HepG2 (cell line): Measurements from ENCODE around the gene MYL2.

Experiments used
- ARHGAP35 ChIP-seq: sonication (generic); formaldehyde crosslinking; IDR thresholded peaks from 2 replicates; pipeline ENCODE4 v1.9.0; 2022; ENCODE audit warnings: mild to moderate bottlenecking, inconsistent platforms, moderate library complexity, missing genetic modification reagents, borderline replicate concordance
- CEBPB ChIP-seq: IDR thresholded peaks from 2 replicates; pipeline ENCODE4 v1.6.1; 2011; ENCODE audit warnings: low read depth, low read length, improper control_type of control experiment, borderline replicate concordance
- EHMT2 ChIP-seq: fragments of 200-600 bp; sonication (generic); IDR thresholded peaks from 2 replicates; pipeline ENCODE4 v1.7.0; 2017; ENCODE audit warnings: antibody characterized with exemption, low read depth, low read length, borderline replicate concordance
- HNRNPL ChIP-seq: fragments of 200-400 bp; formaldehyde crosslinking; IDR thresholded peaks from 2 replicates; pipeline ENCODE4 v1.6.1; 2017; ENCODE audit warnings: mild to moderate bottlenecking, low read depth, low read length
- HNRNPLL ChIP-seq: fragments of 200-400 bp; formaldehyde crosslinking; IDR thresholded peaks from 2 replicates; pipeline ENCODE4 v1.6.1; 2017; ENCODE audit warnings: mild to moderate bottlenecking, low read depth, low read length; ENCODE audit not compliant: poor library complexity, severe bottlenecking
- NCOA1 ChIP-seq: sonication (generic); formaldehyde crosslinking; IDR thresholded peaks from 2 replicates; pipeline ENCODE4 v1.9.0; 2021; ENCODE audit warnings: missing genetic modification reagents
- PRMT3 ChIP-seq: sonication (generic); formaldehyde crosslinking; IDR thresholded peaks from 2 replicates; pipeline ENCODE4 v1.8.1; 2022; ENCODE audit warnings: low read depth, mild to moderate bottlenecking, moderate library complexity, missing genetic modification reagents, borderline replicate concordance
- RFX5 ChIP-seq: IDR thresholded peaks from 2 replicates; pipeline ENCODE4 v1.6.1; 2011; ENCODE audit warnings: low read depth, low read length, improper control_type of control experiment
- SRF ChIP-seq: IDR thresholded peaks from 2 replicates; pipeline ENCODE4 v1.6.1; 2011; ENCODE audit warnings: mild to moderate bottlenecking, low read depth, low read length, moderate library complexity
- YY1 ChIP-seq: IDR thresholded peaks from 2 replicates; pipeline ENCODE4 v1.6.1; 2011; ENCODE audit warnings: low read length, low read depth, moderate library complexity, mild to moderate bottlenecking; ENCODE audit not compliant: insufficient read depth, insufficient replicate concordance
- ZBTB33 ChIP-seq: sonication (generic); formaldehyde crosslinking; IDR thresholded peaks from 2 replicates; pipeline ENCODE4 v1.4.0; 2020; ENCODE audit warnings: missing genetic modification reagents
- TF ChIP-seq, protein P1 (sequence below), 2 experiments: sonication (generic) in 1 of 2; formaldehyde crosslinking in 1 of 2; IDR thresholded peaks; 2 replicates each; pipeline versions ENCODE4 v1.6.1 to v1.9.0; 2014 to 2022; ENCODE audit warnings: antibody characterized with exemption in 1 of 2, borderline replicate concordance in 1 of 2, inconsistent platforms in 1 of 2, low read depth in 1 of 2, missing genetic modification reagents in 1 of 2

DNA sequence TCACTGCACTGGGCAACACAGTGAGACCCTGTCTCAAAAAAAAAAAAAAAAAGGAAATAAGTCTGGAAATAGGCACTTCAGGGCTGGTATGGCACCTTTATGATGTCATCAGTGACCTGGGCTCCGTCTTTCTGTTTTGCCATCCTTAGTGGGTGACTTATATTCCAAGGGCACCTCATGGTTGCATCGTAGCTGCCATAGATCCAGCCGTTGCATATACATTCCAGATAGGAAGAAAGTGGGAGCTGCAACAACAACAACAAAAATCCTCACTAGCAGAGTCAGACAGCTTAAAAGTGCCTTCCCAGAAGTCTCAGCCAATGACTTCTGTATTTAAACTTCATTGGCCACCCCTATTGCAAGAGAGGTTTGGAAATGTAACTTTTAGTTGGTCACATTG is 26.4 kb downstream of the MYL2 start:
- no peak for TF ChIP-seq HNRNPL
- TF ChIP-seq, protein P1, sequence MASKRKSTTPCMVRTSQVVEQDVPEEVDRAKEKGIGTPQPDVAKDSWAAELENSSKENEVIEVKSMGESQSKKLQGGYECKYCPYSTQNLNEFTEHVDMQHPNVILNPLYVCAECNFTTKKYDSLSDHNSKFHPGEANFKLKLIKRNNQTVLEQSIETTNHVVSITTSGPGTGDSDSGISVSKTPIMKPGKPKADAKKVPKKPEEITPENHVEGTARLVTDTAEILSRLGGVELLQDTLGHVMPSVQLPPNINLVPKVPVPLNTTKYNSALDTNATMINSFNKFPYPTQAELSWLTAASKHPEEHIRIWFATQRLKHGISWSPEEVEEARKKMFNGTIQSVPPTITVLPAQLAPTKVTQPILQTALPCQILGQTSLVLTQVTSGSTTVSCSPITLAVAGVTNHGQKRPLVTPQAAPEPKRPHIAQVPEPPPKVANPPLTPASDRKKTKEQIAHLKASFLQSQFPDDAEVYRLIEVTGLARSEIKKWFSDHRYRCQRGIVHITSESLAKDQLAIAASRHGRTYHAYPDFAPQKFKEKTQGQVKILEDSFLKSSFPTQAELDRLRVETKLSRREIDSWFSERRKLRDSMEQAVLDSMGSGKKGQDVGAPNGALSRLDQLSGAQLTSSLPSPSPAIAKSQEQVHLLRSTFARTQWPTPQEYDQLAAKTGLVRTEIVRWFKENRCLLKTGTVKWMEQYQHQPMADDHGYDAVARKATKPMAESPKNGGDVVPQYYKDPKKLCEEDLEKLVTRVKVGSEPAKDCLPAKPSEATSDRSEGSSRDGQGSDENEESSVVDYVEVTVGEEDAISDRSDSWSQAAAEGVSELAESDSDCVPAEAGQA (IDR thresholded peaks at IDR 0.05; ENCODE audit: low read depth): no peak
- TF ChIP-seq, protein P1 (CRISPR knock-in tag; IDR thresholded peaks at IDR 0.05; ENCODE audit: borderline replicate concordance): no peak
- TF ChIP-seq PRMT3 (CRISPR knock-in tag): no peak
- no peak for TF ChIP-seq CEBPB
- TF ChIP-seq SRF: no peak
- no peak for TF ChIP-seq YY1
- TF ChIP-seq RFX5: no peak
- TF ChIP-seq NCOA1: no peak
- TF ChIP-seq ZBTB33 (CRISPR knock-in tag): no peak
- no peak for TF ChIP-seq HNRNPLL
- TF ChIP-seq ARHGAP35 (CRISPR knock-in tag): no peak
- TF ChIP-seq EHMT2: no peak
